ENCODE results near the gene ZC3H18.

ZC3H18 gene

GRCh38 chr16:88654363-88655052 is 84.3 kb downstream of the ZC3H18 start:
- TF ChIP-seq, protein P1, sequence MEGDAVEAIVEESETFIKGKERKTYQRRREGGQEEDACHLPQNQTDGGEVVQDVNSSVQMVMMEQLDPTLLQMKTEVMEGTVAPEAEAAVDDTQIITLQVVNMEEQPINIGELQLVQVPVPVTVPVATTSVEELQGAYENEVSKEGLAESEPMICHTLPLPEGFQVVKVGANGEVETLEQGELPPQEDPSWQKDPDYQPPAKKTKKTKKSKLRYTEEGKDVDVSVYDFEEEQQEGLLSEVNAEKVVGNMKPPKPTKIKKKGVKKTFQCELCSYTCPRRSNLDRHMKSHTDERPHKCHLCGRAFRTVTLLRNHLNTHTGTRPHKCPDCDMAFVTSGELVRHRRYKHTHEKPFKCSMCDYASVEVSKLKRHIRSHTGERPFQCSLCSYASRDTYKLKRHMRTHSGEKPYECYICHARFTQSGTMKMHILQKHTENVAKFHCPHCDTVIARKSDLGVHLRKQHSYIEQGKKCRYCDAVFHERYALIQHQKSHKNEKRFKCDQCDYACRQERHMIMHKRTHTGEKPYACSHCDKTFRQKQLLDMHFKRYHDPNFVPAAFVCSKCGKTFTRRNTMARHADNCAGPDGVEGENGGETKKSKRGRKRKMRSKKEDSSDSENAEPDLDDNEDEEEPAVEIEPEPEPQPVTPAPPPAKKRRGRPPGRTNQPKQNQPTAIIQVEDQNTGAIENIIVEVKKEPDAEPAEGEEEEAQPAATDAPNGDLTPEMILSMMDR (IDR thresholded peaks at IDR 0.05; ENCODE audit: low read depth, low read length, missing control alignments): no peak
- no peak overlapping the region for H3K4me3 ChIP-seq (replicated peaks; ENCODE audit: low read depth, low read length)
- no peak for DNase-seq (ENCODE audit: extremely low read depth, low read depth)

- TF ChIP-seq, protein P1 (IDR thresholded peaks at IDR 0.05; ENCODE audit: low read depth, low read length, missing control alignments): no peak
- no peak overlapping the region for H3K4me3 ChIP-seq (replicated peaks; ENCODE audit: low read depth, low read length)
- DNase-seq (ENCODE audit: extremely low read depth, low read depth): no peak
Observed at GRCh38 chr16:88655053-88655732, 85.0 kb downstream of the ZC3H18 start.

DNA sequence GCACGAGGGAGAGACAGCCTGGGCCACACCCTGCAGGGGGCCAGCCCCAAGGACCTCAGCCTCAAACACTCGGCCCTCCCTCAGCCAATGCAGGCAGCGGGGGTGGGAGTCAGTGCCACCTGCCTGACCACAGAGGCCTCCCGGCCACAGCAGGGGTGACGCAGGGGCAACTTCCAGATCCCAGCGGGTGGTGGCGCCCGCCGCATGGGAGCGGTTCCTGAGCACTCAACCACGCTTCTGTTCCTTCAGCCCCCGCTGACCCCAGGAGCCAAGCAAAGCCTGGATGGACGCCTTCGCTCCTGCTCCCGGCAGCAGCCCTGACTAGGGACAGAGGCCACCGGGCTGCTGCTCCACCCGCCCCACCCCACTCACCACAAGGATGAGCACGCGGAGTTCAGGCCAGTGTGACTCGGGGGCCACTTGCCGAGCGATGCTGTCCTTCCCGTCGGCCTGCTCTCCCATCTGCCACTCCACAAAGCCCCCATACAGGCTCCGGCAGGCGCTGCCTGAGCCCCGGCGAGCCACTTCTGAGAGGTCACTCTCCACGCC is 85.6 kb downstream of the ZC3H18 start:
- TF ChIP-seq, protein P1 (IDR thresholded peaks at IDR 0.05; ENCODE audit: low read depth, low read length, missing control alignments): no peak

GRCh38 chr16:88656291-88656980 is 86.2 kb downstream of the ZC3H18 start:
- DNase-seq (ENCODE audit: extremely low read depth, low read depth): no peak
- TF ChIP-seq, protein P1 (IDR thresholded peaks at IDR 0.05; ENCODE audit: low read depth, low read length, missing control alignments): no peak
- no peak overlapping the region for H3K4me3 ChIP-seq (replicated peaks; ENCODE audit: low read depth, low read length)

More for the DNA sequence above, 85.6 kb downstream of the ZC3H18 start:
- no peak overlapping the region for H3K4me3 ChIP-seq (replicated peaks; ENCODE audit: low read depth, low read length)
- DNase-seq (ENCODE audit: extremely low read depth, low read depth): no peak

- no peak overlapping the region for H3K4me3 ChIP-seq (replicated peaks; ENCODE audit: low read depth, low read length)
- TF ChIP-seq, protein P1 (IDR thresholded peaks at IDR 0.05; ENCODE audit: low read depth, low read length, missing control alignments): no peak
- DNase-seq (ENCODE audit: extremely low read depth, low read depth): no peak
Observed at GRCh38 chr16:88657371-88657770, 87.2 kb downstream of the ZC3H18 start.

- no peak for DNase-seq (ENCODE audit: extremely low read depth, low read depth)
- no peak overlapping the region for H3K4me3 ChIP-seq (replicated peaks; ENCODE audit: low read depth, low read length)
- TF ChIP-seq, protein P1 (IDR thresholded peaks at IDR 0.05; ENCODE audit: low read depth, low read length, missing control alignments): no peak
Observed at GRCh38 chr16:88658714-88659113, 88.5 kb downstream of the ZC3H18 start.
